Activated CD8-positive, alpha-beta memory T cell treated with anti-CD3 and anti-CD28 coated beads, Interleukin-2, amount 50 U/mL, for 1 hour (primary cell): ENCODE measurements around the gene U2SURP.
"Not testable (repeated sequence)": the region's sequence is repeated elsewhere in the genome, so short reads cannot be mapped to it uniquely, and the experiment has no call there.

Experiments used
- DNase-seq: peaks from one replicate; pipeline ENCODE4 v3.0.0-alpha.2; 2020; ENCODE audit errors: extremely low read depth

The U2SURP gene

GRCh38 chr3:142976621-142977398 lies 24.6 kb upstream of the U2SURP start:
- no peak for DNase-seq

GRCh38 chr3:142977399-142977728 lies 24.0 kb upstream of the U2SURP start:
- DNase-seq: no peak

GRCh38 chr3:142981108-142981507 lies 20.3 kb upstream of the U2SURP start:
- no peak for DNase-seq

GRCh38 chr3:142982038-142982773 lies 19.2 kb upstream of the U2SURP start:
- no peak for DNase-seq

- no peak for DNase-seq
Observed at GRCh38 chr3:142983318-142983717, 18.1 kb upstream of the U2SURP start.

GRCh38 chr3:142984255-142984654 lies 17.1 kb upstream of the U2SURP start:
- DNase-seq: no peak

GRCh38 chr3:142987080-142987700 lies 14.2 kb upstream of the U2SURP start:
- no peak for DNase-seq

- no peak for DNase-seq
Observed at GRCh38 chr3:142987707-142988106, 13.7 kb upstream of the U2SURP start.

GRCh38 chr3:142988221-142988620 lies 13.1 kb upstream of the U2SURP start:
- DNase-seq: not testable (repeated sequence)

- DNase-seq: not testable (repeated sequence)
Observed at GRCh38 chr3:142988826-142989225, 12.5 kb upstream of the U2SURP start.

GRCh38 chr3:142990721-142991120 lies 10.6 kb upstream of the U2SURP start:
- DNase-seq: no peak

GRCh38 chr3:142992323-142992722 lies 9.0 kb upstream of the U2SURP start:
- no peak for DNase-seq

- no peak for DNase-seq
Observed at GRCh38 chr3:142993958-142994442, 7.4 kb upstream of the U2SURP start.

GRCh38 chr3:142997330-142997729 lies 4.0 kb upstream of the U2SURP start:
- DNase-seq: no peak

- no peak for DNase-seq
Observed at GRCh38 chr3:142998439-142998838, 2.9 kb upstream of the U2SURP start.

- no peak for DNase-seq
Observed at GRCh38 chr3:142999881-143000280, 1.5 kb upstream of the U2SURP start.

- no peak for DNase-seq
Observed at GRCh38 chr3:143000528-143000927, 842 bp upstream of the U2SURP start.

GRCh38 chr3:143001034-143001368 lies 369 bp upstream of the U2SURP start:
- no peak for DNase-seq

GRCh38 chr3:143002083-143002712 lies 828 bp downstream of the U2SURP start:
- no peak for DNase-seq

GRCh38 chr3:143002727-143003126 lies 1.4 kb downstream of the U2SURP start:
- no peak for DNase-seq

GRCh38 chr3:143004823-143005222 lies 3.5 kb downstream of the U2SURP start:
- DNase-seq: no peak

- DNase-seq: no peak
Observed at GRCh38 chr3:143010024-143010423, 8.7 kb downstream of the U2SURP start.
